Gastroesophageal sphincter (tissue), 3 donors: Measurements from ENCODE around the gene WFDC12.

ENCODE experiments used
- POLR2A ChIP-seq, 2 donors: fragments of 450-650 bp; IDR thresholded peaks; one replicate each; pipeline ENCODE4 v1.6.1; 2017; ENCODE audit warnings: antibody characterized with exemption in 2 of 2, mild to moderate bottlenecking in 2 of 2, moderate library complexity in 1 of 2
- POLR2AphosphoS5 ChIP-seq: sonication (generic); formaldehyde crosslinking; IDR thresholded peaks from one replicate; pipeline ENCODE4 v1.6.1; 2017; ENCODE audit warnings: antibody characterized with exemption
- TF ChIP-seq, protein P1 (sequence below), 4 experiments: fragments of 200-600 bp in 2 of 4; fragments of 450-650 bp in 2 of 4; sonication (generic) in 1 of 4; IDR thresholded peaks; one replicate each; pipeline ENCODE4 v1.5.1; 2017 to 2019; ENCODE audit warnings: antibody characterized with exemption in 4 of 4, mild to moderate bottlenecking in 2 of 4, moderate library complexity in 2 of 4

DNA sequence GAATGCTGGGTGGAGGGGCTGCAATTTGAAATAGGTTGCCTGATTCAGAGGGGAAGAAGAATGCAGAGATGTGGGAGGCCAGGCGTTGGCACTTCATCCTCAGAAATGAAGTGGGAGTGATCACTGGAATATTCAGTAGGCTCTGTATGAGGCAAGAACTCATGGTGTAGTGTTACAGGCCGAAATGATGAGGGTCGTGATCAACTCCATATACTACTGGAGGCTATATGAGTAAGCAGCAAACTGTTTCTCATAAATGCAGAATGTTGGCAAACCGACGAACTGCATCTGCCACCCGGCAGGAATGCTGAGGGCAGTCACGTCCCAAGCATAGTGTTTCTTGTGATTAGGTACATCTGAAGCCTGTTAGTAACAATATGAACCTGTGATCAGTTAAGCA is 36.0 kb downstream of the WFDC12 start:
- TF ChIP-seq, protein P1, sequence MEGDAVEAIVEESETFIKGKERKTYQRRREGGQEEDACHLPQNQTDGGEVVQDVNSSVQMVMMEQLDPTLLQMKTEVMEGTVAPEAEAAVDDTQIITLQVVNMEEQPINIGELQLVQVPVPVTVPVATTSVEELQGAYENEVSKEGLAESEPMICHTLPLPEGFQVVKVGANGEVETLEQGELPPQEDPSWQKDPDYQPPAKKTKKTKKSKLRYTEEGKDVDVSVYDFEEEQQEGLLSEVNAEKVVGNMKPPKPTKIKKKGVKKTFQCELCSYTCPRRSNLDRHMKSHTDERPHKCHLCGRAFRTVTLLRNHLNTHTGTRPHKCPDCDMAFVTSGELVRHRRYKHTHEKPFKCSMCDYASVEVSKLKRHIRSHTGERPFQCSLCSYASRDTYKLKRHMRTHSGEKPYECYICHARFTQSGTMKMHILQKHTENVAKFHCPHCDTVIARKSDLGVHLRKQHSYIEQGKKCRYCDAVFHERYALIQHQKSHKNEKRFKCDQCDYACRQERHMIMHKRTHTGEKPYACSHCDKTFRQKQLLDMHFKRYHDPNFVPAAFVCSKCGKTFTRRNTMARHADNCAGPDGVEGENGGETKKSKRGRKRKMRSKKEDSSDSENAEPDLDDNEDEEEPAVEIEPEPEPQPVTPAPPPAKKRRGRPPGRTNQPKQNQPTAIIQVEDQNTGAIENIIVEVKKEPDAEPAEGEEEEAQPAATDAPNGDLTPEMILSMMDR (IDR thresholded peaks at IDR 0.05): no peak
- TF ChIP-seq POLR2AphosphoS5: no peak
- TF ChIP-seq POLR2A (IDR thresholded peaks at IDR 0.05): no peak
